AG04449 (cell line): ENCODE data around the gene SMU1.

Experiments used
- CTCF ChIA-PET: fragments of 350-600 bp; formaldehyde crosslinking; extraction: SDS; loops from one replicate; lab custom pipeline; 2021; ENCODE audit warnings: antibody characterized with exemption; lab: Yijun Ruan, JAX
- POLR2A ChIA-PET: fragments of 400-600, 350-600 bp; formaldehyde crosslinking; extraction: SDS; loops from one replicate; lab custom pipeline; 2020; ENCODE audit warnings: antibody characterized with exemption, inconsistent platforms; lab: Yijun Ruan, JAX
- DNase-seq: peaks from one replicate; pipeline ENCODE4 v3.0.0-alpha.2; 2010; ENCODE audit warnings: low read depth, low spot score
- H3K4me3 ChIP-seq: 2 replicates; pipeline ENCODE4 v1.5.1; 2011; ENCODE audit warnings: low read depth, mild to moderate bottlenecking, control low read depth, low read length
- TF ChIP-seq, protein P1 (sequence below): IDR thresholded peaks from one replicate; pipeline ENCODE4 v1.5.1; 2011; ENCODE audit warnings: mild to moderate bottlenecking, moderate library complexity, low read length, control low read depth, inconsistent platforms; ENCODE audit not compliant: insufficient read depth; ENCODE audit errors: missing control alignments

Gene SMU1

DNA sequence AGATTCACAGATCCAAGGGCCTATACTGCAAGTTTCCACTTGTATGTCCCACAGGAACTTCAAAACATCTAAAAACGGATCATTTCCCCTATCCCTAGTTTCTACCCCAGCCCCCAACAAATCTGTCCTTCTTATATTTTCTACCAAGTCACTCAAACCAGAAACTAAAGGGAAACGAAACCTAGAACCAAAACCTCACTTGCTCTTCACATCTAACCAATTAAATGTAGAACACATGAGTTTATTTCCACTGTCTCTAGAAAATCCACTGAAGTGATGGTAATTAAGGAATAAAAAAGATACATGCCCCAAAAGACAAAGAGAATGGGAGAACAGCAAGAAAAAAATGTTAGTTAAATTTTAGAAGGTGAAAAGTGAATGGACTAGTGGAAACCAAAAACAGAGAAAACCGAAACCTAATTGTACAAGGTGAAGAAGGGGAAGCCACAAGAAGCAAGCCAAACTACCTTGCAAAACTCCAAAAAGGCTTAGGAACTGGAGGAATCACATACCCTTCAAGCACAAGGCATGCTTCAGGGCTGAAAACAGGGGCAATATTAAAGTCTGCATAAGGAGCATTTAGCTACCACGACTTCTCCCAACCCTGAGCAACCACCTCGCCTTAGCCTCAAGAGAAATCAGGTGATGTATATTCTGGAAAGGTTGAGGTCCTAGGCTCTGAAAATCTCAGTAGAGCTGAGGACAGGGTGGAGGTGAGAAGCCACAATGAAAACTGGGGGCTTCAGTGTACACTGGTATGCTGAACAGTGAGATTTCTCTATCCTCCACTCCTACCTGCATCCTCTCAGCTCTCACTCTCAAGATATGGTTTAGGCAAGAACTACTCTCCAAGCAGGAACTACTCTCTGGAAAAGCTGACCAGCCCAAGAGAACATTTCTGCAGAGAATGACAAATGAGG is 11.1 kb downstream of the SMU1 start:
- no peak overlapping the region for H3K4me3 ChIP-seq
- POLR2A ChIA-PET = interaction anchor here (2.6 kb wide), 1 partner anchor 40 kb away, joined by 10 read pairs; the partner anchor contains the start of gene DNAJA1
- CTCF ChIA-PET = interaction anchor here (0.8 kb wide), 1 partner anchor 21 kb away, joined by 3 read pairs; no protein-coding TSS in a partner anchor
- TF ChIP-seq, protein P1, sequence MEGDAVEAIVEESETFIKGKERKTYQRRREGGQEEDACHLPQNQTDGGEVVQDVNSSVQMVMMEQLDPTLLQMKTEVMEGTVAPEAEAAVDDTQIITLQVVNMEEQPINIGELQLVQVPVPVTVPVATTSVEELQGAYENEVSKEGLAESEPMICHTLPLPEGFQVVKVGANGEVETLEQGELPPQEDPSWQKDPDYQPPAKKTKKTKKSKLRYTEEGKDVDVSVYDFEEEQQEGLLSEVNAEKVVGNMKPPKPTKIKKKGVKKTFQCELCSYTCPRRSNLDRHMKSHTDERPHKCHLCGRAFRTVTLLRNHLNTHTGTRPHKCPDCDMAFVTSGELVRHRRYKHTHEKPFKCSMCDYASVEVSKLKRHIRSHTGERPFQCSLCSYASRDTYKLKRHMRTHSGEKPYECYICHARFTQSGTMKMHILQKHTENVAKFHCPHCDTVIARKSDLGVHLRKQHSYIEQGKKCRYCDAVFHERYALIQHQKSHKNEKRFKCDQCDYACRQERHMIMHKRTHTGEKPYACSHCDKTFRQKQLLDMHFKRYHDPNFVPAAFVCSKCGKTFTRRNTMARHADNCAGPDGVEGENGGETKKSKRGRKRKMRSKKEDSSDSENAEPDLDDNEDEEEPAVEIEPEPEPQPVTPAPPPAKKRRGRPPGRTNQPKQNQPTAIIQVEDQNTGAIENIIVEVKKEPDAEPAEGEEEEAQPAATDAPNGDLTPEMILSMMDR = no peak
- DNase-seq = no peak

DNA sequence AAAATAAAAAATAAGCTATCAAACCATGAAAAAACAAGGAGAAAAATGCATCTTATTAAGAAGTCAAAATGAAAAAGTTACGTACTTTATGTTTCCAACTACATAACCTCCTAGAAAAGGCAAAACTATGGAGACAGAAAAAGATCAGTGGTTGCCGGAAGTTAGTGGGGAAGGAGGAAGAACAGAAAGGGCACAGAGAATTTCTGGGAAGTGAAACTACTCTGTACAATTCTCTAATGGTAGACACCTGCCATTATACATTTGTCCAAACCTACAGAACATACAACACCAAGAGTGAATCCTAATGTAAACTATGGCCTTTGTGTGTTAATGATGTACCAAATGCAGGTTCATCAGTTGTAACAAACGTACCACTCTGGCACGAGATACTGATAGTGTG is 25.3 kb downstream of the SMU1 start:
- ChIA-PET POLR2A (no interaction called here), CTCF (no interaction called here)
- TF ChIP-seq, protein P1 = no peak
- DNase-seq = no peak
- H3K4me3 ChIP-seq = no peak overlapping the region

DNA sequence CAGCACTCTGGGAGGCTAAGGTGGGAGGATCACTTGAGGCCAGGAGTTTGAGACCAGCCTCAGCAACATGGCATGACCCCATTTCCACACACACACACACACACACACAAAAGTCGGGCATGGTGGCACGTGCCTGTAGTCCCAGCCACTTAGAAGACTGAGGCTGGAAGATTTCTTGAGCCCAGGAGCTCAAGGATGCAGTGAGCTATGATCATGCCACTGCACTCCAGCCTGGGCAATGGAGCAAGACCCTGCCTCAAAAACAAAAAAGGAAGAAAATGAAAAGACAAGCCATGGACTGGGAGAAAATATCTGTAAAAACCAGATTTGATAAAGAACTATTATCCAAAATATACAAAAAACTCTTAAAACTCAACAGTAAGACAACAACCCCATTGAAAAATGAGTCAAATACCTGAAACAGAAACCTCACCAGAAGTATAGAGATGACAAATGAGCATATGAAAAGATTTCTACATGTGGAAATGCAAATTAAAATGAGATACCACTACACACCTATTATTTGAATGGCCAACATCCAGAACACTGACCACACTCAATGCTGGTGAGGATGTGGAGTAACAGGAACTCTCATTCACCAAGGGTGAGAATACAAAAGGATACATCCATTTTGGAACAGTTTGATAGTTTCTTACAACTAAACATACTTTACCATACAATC is 26.7 kb downstream of the SMU1 start:
- TF ChIP-seq, protein P1 = no peak
- H3K4me3 ChIP-seq = no peak overlapping the region
- CTCF ChIA-PET = interaction anchor here (1.2 kb wide), 1 partner anchor 11 kb away, joined by 4 read pairs; no protein-coding TSS in a partner anchor
- POLR2A ChIA-PET = no interaction called here
- DNase-seq = no peak

DNA sequence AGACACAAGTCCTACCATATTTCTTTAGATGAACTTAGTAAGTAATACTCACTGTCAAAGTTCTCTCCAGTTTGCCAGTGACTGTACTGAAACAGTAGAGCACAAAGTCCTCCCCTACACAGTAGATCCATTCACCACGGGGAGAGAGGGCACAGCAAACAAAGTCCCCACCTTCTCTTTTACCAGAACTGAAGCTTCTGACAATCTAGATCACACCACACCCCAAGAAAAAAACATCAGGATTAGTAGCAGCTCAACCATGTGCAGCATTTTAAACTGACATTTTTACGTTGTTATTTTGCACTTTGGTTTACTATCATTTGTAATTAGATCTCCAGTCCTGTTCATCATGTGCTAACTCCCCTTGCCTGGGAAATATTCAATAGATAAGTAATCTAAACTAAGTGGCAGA is 28.4 kb downstream of the SMU1 start:
- CTCF ChIA-PET = interaction anchor here (1.2 kb wide), 1 partner anchor 12 kb away, joined by 3 read pairs; no protein-coding TSS in a partner anchor
- H3K4me3 ChIP-seq = no peak overlapping the region
- POLR2A ChIA-PET = no interaction called here

DNA sequence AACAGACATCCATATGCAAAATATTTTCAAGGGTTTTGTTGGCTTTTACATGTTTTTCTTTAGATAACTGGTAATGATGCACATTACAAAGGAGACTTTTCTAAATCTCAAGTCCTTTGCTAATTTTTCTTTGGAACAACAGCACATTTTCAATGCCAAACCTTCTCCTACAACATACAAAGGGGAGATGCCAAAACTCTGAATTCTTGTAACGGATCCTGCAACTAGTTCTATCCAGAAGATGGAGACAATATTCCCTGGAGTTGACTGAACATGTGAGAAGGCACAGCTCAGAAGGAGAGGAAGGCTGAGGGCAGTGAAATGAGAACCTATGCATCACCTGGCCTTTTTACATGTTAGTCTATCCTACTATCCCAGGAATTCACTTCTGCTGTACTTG is 30.4 kb downstream of the SMU1 start:
- TF ChIP-seq, protein P1 = no peak
- no peak for DNase-seq
- ChIA-PET CTCF (interaction anchor here (1.5 kb wide), 1 partner anchor 10 kb away, joined by 4 read pairs; no protein-coding TSS in a partner anchor), POLR2A (no interaction called here)
- H3K4me3 ChIP-seq = no peak overlapping the region

More for the DNA sequence above, 28.4 kb downstream of the SMU1 start:
- TF ChIP-seq, protein P1 = no peak
- no peak for DNase-seq
